Smooth muscle cell (in vitro differentiated cells): ENCODE measurements around the gene CRYBG3. TPM values are rescaled to one million over a fixed set of nuclear protein-coding genes. Genes with fewer than 3 reads are reported as not detected.

ENCODE experiments used
- DNase-seq: peaks from one replicate; lab custom pipeline; 2025; ENCODE audit not compliant: unreplicated experiment; lab: John Stamatoyannopoulos, UW
- H2AFZ ChIP-seq: fragments of 200-600 bp; sonication (generic); 2 replicates; pipeline ENCODE4 v1.6.0; 2016; ENCODE audit warnings: antibody characterized with exemption, low read depth, mild to moderate bottlenecking
- H3F3A ChIP-seq: fragments of 200-600 bp; sonication (generic); 2 replicates; pipeline ENCODE4 v1.6.0; 2017; ENCODE audit warnings: antibody characterized with exemption, low read depth
- H3K27ac ChIP-seq: fragments of 200-600 bp; sonication (generic); 2 replicates; pipeline ENCODE4 v1.5.1; 2016; ENCODE audit warnings: low read depth, mild to moderate bottlenecking
- H3K27me3 ChIP-seq: fragments of 200-600 bp; sonication (generic); 2 replicates; pipeline ENCODE4 v1.6.1; 2016; ENCODE audit warnings: low read depth, mild to moderate bottlenecking
- H3K36me3 ChIP-seq: fragments of 200-600 bp; sonication (generic); 2 replicates; pipeline ENCODE4 v1.5.1; 2016; ENCODE audit warnings: low read depth
- H3K4me1 ChIP-seq: fragments of 200-600 bp; sonication (generic); 2 replicates; pipeline ENCODE4 v1.5.1; 2016; ENCODE audit warnings: low read depth
- H3K4me2 ChIP-seq: fragments of 200-600 bp; sonication (generic); 2 replicates; pipeline ENCODE4 v1.6.0; 2016; ENCODE audit warnings: mild to moderate bottlenecking
- H3K4me3 ChIP-seq: fragments of 200-600 bp; sonication (generic); 2 replicates; pipeline ENCODE4 v1.5.1; 2016; ENCODE audit warnings: mild to moderate bottlenecking
- H3K79me2 ChIP-seq: fragments of 200-600 bp; sonication (generic); 2 replicates; pipeline ENCODE4 v1.6.0; 2016; ENCODE audit warnings: low read depth, mild to moderate bottlenecking
- H3K9ac ChIP-seq: fragments of 200-600 bp; sonication (generic); 2 replicates; pipeline ENCODE4 v1.6.0; 2016; ENCODE audit warnings: low read depth
- H3K9me3 ChIP-seq: fragments of 200-600 bp; sonication (generic); replicated peaks from 2 replicates; pipeline ENCODE4 v1.5.1; 2016; ENCODE audit warnings: low read depth
- H4K20me1 ChIP-seq: fragments of 200-600 bp; sonication (generic); 2 replicates; pipeline ENCODE4 v1.6.0; 2016; ENCODE audit warnings: low read depth
- WGBS: methylation state at CpG from one replicate; pipeline ENCODE4 v1.1.7; 2016; ENCODE audit warnings: low lambda C conversion rate; 5-methylcytosine and 5-hydroxymethylcytosine counted together
- polyA plus RNA-seq: library from polyadenylated mRNA; unstranded; fragments of >200 nt; fragmentation: Nextera tagmentation; extraction: Ambion mirVana; gene quantifications from 2 replicates; pipeline ENCODE4 v1.2.1, GENCODE V29; 2016
- total RNA-seq: library from RNA; depleted of rRNA; stranded (reverse); fragments of >200 nt; gene quantifications from 2 replicates; pipeline ENCODE4 v1.2.3, GENCODE V29; 2014
- TF ChIP-seq, protein P1 (sequence below): fragments of 200-600 bp; sonication (generic); IDR thresholded peaks from 2 replicates; pipeline ENCODE4 v1.5.1; 2017; ENCODE audit warnings: borderline replicate concordance, mild to moderate bottlenecking, antibody characterized with exemption; ENCODE audit not compliant: insufficient read depth, poor library complexity, severe bottlenecking

The CRYBG3 gene
- total and polyA plus RNA-seq, 2 experiments from 2014 or later: 1.5 to 17.0 TPM

DNA sequence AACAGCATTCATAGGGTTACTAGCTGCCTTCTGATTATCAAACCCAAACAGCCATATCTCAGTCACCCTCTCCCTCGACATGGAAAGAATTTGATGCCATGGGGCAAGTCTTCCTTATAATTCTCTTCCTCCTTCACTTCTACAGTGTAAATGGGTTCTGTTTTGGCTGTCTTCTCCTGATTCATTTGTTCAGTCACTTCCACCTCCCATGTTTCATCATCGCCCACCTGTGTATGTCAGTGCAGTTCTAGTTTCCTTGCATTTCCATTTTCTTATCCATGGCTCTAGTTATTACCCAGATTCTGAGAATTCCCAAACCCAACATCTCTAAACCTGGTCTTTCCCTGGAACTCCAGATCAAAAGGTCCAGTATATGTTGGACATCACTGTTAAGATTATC lies 109.4 kb downstream of the CRYBG3 start:
- Histone ChIP-seq H4K20me1 (no peaks in the 10 kb centered on the region), H3K9me3 (no peaks in the 10 kb centered on the region), H3K79me2 (no peaks in the 10 kb centered on the region), H2AFZ (no peak overlapping the region), H3K4me2 (no peak overlapping the region), H3K27ac (no peak overlapping the region), H3K36me3 (peaks cover 10% of the 10 kb centered on the region), H3K4me1 (no peaks in the 10 kb centered on the region), H3F3A (no peaks in the 10 kb centered on the region), H3K9ac (no peak overlapping the region), H3K4me3 (no peak overlapping the region), H3K27me3 (no peaks in the 10 kb centered on the region)
- WGBS: 60% methylated on average over 2 of the region's 2 CpGs
- TF ChIP-seq, protein P1, sequence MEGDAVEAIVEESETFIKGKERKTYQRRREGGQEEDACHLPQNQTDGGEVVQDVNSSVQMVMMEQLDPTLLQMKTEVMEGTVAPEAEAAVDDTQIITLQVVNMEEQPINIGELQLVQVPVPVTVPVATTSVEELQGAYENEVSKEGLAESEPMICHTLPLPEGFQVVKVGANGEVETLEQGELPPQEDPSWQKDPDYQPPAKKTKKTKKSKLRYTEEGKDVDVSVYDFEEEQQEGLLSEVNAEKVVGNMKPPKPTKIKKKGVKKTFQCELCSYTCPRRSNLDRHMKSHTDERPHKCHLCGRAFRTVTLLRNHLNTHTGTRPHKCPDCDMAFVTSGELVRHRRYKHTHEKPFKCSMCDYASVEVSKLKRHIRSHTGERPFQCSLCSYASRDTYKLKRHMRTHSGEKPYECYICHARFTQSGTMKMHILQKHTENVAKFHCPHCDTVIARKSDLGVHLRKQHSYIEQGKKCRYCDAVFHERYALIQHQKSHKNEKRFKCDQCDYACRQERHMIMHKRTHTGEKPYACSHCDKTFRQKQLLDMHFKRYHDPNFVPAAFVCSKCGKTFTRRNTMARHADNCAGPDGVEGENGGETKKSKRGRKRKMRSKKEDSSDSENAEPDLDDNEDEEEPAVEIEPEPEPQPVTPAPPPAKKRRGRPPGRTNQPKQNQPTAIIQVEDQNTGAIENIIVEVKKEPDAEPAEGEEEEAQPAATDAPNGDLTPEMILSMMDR: no peak
- DNase-seq: no peak

DNA sequence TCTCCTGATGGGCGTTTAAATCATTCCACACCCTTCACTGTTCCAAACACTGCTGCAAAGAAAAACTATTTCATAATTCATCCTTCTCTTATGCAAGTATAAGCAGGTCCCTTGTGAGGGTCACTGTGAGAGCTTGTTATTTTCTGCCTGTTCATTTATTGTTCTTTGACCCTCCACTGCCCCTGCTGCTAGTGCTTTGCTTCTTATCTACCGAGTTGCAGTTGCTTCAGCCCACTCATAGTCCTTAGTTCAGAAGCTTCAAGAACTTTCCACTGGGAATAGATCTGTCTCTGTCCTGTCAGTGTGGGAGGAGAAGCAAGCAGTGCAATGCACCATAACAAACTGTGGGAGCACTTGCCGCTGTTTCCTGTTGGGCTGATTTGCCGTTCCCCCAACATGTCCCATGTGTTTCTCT lies 110.6 kb downstream of the CRYBG3 start:
- Histone ChIP-seq H3K79me2 (no peaks in the 10 kb centered on the region), H3K4me3 (no peak overlapping the region), H3K4me1 (no peaks in the 10 kb centered on the region), H3K9me3 (no peaks in the 10 kb centered on the region), H3K27me3 (no peaks in the 10 kb centered on the region), H3K9ac (no peak overlapping the region), H3K27ac (no peak overlapping the region), H2AFZ (no peak overlapping the region), H4K20me1 (no peaks in the 10 kb centered on the region), H3K36me3 (peaks cover 8% of the 10 kb centered on the region), H3F3A (no peaks in the 10 kb centered on the region), H3K4me2 (no peak overlapping the region)
- no peak for DNase-seq
- WGBS: 71% methylated on average over 4 of the region's 4 CpGs
- TF ChIP-seq, protein P1: no peak

DNA sequence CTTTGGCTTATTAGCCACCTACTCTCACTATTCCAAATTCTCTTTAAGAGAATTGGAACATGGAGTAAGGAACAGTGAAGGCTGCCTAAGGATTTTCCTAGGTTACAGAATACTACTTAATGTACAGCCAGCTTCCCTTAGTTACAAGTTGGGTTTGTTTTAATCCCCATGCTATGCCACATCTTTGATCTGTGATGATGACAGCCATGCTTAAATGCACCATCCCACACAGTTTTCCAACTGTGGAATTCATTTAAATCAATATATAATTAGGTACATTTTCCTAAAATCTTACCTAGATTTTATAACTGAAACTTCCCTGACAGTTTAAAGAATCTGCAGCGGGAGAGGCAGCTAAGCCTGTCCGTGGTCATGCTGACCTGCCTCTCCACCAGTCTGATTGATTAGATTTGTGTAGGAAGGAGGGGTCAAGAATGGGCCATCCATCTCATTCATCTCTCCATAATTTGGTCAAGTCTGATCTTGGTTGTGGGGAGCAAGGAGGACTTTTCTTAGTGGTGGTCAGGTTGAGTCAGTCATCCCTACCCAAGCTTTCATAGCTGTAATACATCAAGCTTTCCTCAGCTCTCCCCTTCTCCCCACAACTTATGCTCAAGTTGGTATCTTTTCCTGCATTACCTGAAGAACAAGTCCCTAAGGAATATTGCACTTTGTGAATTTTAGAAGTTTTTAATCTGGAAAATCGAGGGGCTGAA lies 113.3 kb downstream of the CRYBG3 start:
- WGBS: 92% methylated on average over 3 of the region's 3 CpGs
- Histone ChIP-seq H3F3A (no peaks in the 10 kb centered on the region), H3K79me2 (no peaks in the 10 kb centered on the region), H3K4me2 (no peak overlapping the region), H3K9me3 (no peaks in the 10 kb centered on the region), H3K27ac (no peak overlapping the region), H4K20me1 (no peaks in the 10 kb centered on the region), H3K4me1 (no peaks in the 10 kb centered on the region), H3K9ac (no peak overlapping the region), H3K36me3 (peaks cover 9% of the 10 kb centered on the region), H3K4me3 (no peak overlapping the region), H2AFZ (no peak overlapping the region), H3K27me3 (no peaks in the 10 kb centered on the region)
- DNase-seq: no peak
- TF ChIP-seq, protein P1: no peak

DNA sequence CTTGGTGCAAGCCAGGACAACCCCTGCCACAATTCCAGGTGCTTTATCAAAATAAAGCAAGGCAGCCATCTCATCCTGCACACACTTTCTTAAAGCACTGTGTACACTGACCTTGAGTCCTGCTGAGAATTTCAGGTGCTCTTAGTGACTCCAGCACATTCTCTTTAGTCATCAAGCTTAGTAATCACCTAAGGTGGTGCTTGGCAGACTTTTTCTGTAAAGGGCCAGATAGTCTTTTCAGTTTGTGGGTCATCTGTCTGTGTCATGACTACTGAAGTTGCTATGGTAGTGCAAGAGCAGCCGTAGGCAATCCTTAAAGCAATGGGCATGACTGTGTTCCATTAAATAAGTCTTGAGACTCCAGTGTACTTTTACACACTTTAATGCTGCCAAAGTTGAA lies 114.0 kb downstream of the CRYBG3 start:
- WGBS: 88% methylated on average over 1 of the region's 1 CpG
- H3K27me3 ChIP-seq: no peaks in the 10 kb centered on the region
- no peaks in the 10 kb centered on the region for H3K9me3 ChIP-seq
- H3K27ac ChIP-seq: no peak overlapping the region
- no peaks in the 10 kb centered on the region for H3K79me2 ChIP-seq
- H3K4me1 ChIP-seq: no peaks in the 10 kb centered on the region
- H2AFZ ChIP-seq: no peak overlapping the region
- DNase-seq: no peak
- no peak overlapping the region for H3K9ac ChIP-seq
- TF ChIP-seq, protein P1: no peak
- peaks cover 9% of the 10 kb centered on the region for H3K36me3 ChIP-seq
- H4K20me1 ChIP-seq: no peaks in the 10 kb centered on the region
- no peak overlapping the region for H3K4me3 ChIP-seq
- no peaks in the 10 kb centered on the region for H3F3A ChIP-seq
- no peak overlapping the region for H3K4me2 ChIP-seq
